ENCODE results near the gene RPS3. TPM values are rescaled to one million over a fixed set of nuclear protein-coding genes. Genes with fewer than 3 reads are reported as not detected.

The RPS3 gene
- polyA plus RNA-seq, 1 of the 3 experiments (the other 2 are of a cell fraction) = 4,540 TPM

DNA sequence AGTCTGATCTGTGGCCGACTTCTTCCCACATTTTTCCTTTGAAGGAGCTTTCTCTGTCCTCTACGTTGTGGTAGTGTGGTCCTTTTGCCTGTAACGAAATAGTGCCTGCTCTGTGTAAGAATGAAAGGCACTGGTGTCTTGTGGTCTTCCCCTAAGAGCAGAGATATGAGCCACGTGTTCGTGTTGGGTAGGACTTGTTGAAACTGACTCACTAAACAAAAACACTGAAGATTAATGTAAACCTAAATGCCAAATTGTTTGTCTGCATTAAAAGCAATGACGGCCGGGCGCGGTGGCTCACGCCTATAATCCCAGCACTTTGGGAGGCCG is 10.1 kb upstream of the RPS3 start:
- H3F3A ChIP-seq (replicated peaks; ENCODE audit: insufficient read depth) = no peaks in the 10 kb centered on the region
- POLR2A ChIA-PET = interaction anchor here (0.9 kb wide), 1 partner anchor 39 kb away, joined by 3 read pairs; no protein-coding TSS in a partner anchor
- CTCF ChIA-PET = interaction anchor here (0.6 to 24.8 kb wide), 41 partner anchors 9 to 459 kb away, joined by 3 to 701 read pairs (median 4); partner anchors contain the start of genes GDPD5, KLHL35 and RPS3
- H3K4me3 ChIP-seq (ENCODE audit: low read depth in 2 of 2, low read length in 1 of 2) = no peak overlapping the region
- H3K9me3 ChIP-seq = no peaks in the 10 kb centered on the region
- no peak overlapping the region for H3K9ac ChIP-seq
- H3K4me2 ChIP-seq = no peak overlapping the region
- H4K20me1 ChIP-seq (ENCODE audit: insufficient read depth) = no peaks in the 10 kb centered on the region
- H3K79me2 ChIP-seq (ENCODE audit: insufficient read depth) = no peaks in the 10 kb centered on the region
- 0 out of 2 replicates have a peak overlapping the region, but pooled peaks have one; percentile 48 for H2AFZ ChIP-seq (ENCODE audit: low read depth)
- H3K27ac ChIP-seq (ENCODE audit: low read depth in 2 of 2, low read length in 1 of 2) = no peak overlapping the region
- no peak for DNase-seq
- peaks cover 0 to 9% of the 10 kb centered on the region in 2 experiments; a peak in 1 of 4 replicates for H3K4me1 ChIP-seq (ENCODE audit: control insufficient read depth in 1 of 2, insufficient read depth in 2 of 2, low read depth in 1 of 2, low read length in 1 of 2)
- TF ChIP-seq RXRA (IDR thresholded peaks at IDR 0.05; ENCODE audit: borderline replicate concordance, low read depth) (no peak), FOXM1 (IDR thresholded peaks at IDR 0.05; ENCODE audit: low read depth) (no peak), RFX5 (IDR thresholded peaks at IDR 0.05; ENCODE audit: low read length) (no peak), CHD2 (IDR thresholded peaks at IDR 0.05; ENCODE audit: low read length, partially characterized antibody) (no peak), PBX3 (IDR thresholded peaks at IDR 0.05) (no peak), NRF1 (IDR thresholded peaks at IDR 0.05; ENCODE audit: low read depth, low read length) (no peak)
- 67% methylated on average over 11 of the region's 11 CpGs for WGBS (ENCODE audit: low lambda C conversion rate)
- H3K36me3 ChIP-seq (replicated peaks in 1 of 2; ENCODE audit: control insufficient read depth in 1 of 2, insufficient read depth in 2 of 2, low read length in 1 of 2) = no peaks in the 10 kb centered on the region
- no peaks in the 10 kb centered on the region for H3K27me3 ChIP-seq (ENCODE audit: insufficient read depth)
- no peaks in the 10 kb centered on the region for H3K9me2 ChIP-seq

DNA sequence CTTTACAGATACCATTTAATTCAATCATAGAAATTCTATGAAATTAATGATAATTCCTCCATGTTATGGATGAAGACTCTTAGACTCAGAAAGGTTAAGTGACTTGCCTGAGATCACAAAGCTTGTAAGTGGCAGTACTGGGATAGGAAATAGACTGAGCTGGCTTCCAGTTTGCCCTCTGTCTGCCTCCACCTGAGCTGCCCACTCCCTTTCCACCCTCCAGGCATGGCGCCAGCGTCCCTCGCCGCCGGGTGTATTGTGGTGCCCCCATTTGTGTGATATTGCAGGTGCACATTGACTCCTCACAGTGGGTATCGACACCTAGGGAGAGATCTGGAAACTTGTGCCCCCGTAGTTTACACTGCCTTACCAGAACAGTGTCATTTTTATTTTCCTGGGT is 9.4 kb upstream of the RPS3 start:
- Histone ChIP-seq H3K9me2 (no peaks in the 10 kb centered on the region), H3K36me3 (replicated peaks in 1 of 2; ENCODE audit: control insufficient read depth in 1 of 2, insufficient read depth in 2 of 2, low read length in 1 of 2) (no peaks in the 10 kb centered on the region), H3K4me2 (no peak overlapping the region), H3K9me3 (no peaks in the 10 kb centered on the region), H3K79me2 (ENCODE audit: insufficient read depth) (no peaks in the 10 kb centered on the region), H3K4me3 (ENCODE audit: low read depth in 2 of 2, low read length in 1 of 2) (no peak overlapping the region), H4K20me1 (ENCODE audit: insufficient read depth) (no peaks in the 10 kb centered on the region), H2AFZ (ENCODE audit: low read depth) (no peak overlapping the region), H3K4me1 (ENCODE audit: control insufficient read depth in 1 of 2, insufficient read depth in 2 of 2, low read depth in 1 of 2, low read length in 1 of 2) (peaks cover 0 to 7% of the 10 kb centered on the region in 2 experiments; a peak in 1 of 4 replicates), H3K27me3 (ENCODE audit: insufficient read depth) (no peaks in the 10 kb centered on the region), H3K9ac (no peak overlapping the region), H3K27ac (ENCODE audit: low read depth in 2 of 2, low read length in 1 of 2) (no peak overlapping the region), H3F3A (replicated peaks; ENCODE audit: insufficient read depth) (no peaks in the 10 kb centered on the region)
- ChIA-PET POLR2A (no interaction called here), CTCF (interaction anchor here (1.0 to 24.8 kb wide), 15 partner anchors 9 to 460 kb away, joined by 3 to 701 read pairs (median 15); partner anchors contain the start of genes GDPD5, KLHL35 and RPS3)
- TF ChIP-seq PBX3 (IDR thresholded peaks at IDR 0.05) (no peak), FOSL2 (IDR thresholded peaks at IDR 0.05; ENCODE audit: borderline replicate concordance, low read depth) (no peak), JUND (IDR thresholded peaks at IDR 0.05) (no peak), MAX (IDR thresholded peaks at IDR 0.05; ENCODE audit: low read depth) (no peak), YY1 (IDR thresholded peaks at IDR 0.05; ENCODE audit: low read depth) (no peak), MEF2A (IDR thresholded peaks at IDR 0.05; ENCODE audit: borderline replicate concordance, low read depth) (no peak), SIN3A (IDR thresholded peaks at IDR 0.05; ENCODE audit: borderline replicate concordance, low read depth, low read length) (no peak)
- TF ChIP-seq, protein P1, sequence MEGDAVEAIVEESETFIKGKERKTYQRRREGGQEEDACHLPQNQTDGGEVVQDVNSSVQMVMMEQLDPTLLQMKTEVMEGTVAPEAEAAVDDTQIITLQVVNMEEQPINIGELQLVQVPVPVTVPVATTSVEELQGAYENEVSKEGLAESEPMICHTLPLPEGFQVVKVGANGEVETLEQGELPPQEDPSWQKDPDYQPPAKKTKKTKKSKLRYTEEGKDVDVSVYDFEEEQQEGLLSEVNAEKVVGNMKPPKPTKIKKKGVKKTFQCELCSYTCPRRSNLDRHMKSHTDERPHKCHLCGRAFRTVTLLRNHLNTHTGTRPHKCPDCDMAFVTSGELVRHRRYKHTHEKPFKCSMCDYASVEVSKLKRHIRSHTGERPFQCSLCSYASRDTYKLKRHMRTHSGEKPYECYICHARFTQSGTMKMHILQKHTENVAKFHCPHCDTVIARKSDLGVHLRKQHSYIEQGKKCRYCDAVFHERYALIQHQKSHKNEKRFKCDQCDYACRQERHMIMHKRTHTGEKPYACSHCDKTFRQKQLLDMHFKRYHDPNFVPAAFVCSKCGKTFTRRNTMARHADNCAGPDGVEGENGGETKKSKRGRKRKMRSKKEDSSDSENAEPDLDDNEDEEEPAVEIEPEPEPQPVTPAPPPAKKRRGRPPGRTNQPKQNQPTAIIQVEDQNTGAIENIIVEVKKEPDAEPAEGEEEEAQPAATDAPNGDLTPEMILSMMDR (IDR thresholded peaks at IDR 0.05) = no peak
- TF ChIP-seq, protein P2, sequence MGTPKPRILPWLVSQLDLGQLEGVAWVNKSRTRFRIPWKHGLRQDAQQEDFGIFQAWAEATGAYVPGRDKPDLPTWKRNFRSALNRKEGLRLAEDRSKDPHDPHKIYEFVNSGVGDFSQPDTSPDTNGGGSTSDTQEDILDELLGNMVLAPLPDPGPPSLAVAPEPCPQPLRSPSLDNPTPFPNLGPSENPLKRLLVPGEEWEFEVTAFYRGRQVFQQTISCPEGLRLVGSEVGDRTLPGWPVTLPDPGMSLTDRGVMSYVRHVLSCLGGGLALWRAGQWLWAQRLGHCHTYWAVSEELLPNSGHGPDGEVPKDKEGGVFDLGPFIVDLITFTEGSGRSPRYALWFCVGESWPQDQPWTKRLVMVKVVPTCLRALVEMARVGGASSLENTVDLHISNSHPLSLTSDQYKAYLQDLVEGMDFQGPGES (IDR thresholded peaks at IDR 0.05; ENCODE audit: low read depth, low read length) = no peak
- WGBS (ENCODE audit: low lambda C conversion rate) = 79% methylated on average over 7 of the region's 7 CpGs
- DNase-seq = no peak
